NCI-H187 treated with DMSO at 0.1 percent for 48 hours (cell line): Measurements from ENCODE around the gene CGN.

Source experiments
- DNase-seq: peaks from one replicate; lab custom pipeline; 2025; lab: John Stamatoyannopoulos, UW

CGN gene

GRCh38 chr1:151547119-151547899 is 36.1 kb downstream of the CGN start:
- DNase-seq, result no peak

DNA sequence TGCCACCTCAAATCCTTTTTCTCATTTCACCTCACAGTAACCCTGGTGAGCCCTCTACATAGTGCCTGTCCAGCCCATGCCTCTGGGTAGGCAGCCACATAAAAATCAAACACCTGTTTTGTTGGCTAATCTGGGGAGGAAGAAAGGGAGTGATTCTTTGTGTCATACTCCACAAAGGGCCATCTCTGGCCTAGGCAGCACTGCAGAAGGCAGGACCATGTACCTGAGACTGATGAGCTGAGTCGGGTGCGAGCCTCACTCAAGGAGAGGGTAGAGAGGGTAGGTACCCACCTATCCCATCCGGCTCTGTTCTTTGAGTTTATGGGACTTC is 36.7 kb downstream of the CGN start:
- no peak for DNase-seq

- DNase-seq, result no peak
Measured at GRCh38 chr1:151549199-151549598, 38.0 kb downstream of the CGN start.

GRCh38 chr1:151553659-151554058 is 42.5 kb downstream of the CGN start:
- no peak for DNase-seq

DNA sequence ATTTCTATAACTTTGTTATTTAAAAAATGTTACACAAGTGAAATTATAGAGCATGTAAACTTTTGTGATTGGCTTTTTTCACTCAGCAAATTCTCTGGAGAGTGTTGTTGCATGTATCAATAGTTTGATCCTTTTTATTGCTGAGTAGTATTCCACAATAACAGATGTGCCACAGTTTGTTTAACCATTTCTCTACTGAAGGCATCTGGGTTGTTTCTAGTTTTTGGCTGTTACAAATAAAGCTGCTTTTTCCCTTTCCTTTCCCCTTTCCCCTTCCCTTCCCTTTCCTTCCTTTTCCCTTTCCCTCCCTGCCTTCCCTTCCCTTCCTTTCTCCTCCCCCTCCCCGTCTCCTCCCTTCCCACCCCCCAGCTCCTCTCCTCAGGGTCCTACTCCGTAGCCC is 44.9 kb downstream of the CGN start:
- DNase-seq, result no peak

GRCh38 chr1:151562661-151563060 is 51.5 kb downstream of the CGN start:
- no peak for DNase-seq

DNA sequence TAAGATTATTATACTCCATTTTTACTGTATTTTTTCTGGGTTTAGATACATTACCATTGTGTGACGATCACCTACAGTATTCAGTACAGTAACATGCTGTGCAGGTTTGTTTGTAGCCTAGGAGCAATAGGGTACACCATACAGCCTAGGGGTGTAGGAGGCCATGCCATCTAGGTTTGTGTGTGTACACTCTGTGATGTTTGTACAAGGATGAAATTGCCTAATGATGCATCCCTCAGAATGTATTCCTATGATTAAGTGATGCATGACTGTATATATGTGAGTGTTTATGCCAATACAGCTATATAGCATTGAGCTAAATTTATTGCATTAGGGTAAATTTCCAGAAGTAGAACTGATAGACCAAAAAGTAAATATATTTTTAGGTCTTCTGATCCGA is 52.2 kb downstream of the CGN start:
- DNase-seq, result no peak

GRCh38 chr1:151565502-151566189 is 54.5 kb downstream of the CGN start:
- DNase-seq, result no peak

- no peak for DNase-seq
Measured at GRCh38 chr1:151568626-151569088, 57.5 kb downstream of the CGN start.

DNA sequence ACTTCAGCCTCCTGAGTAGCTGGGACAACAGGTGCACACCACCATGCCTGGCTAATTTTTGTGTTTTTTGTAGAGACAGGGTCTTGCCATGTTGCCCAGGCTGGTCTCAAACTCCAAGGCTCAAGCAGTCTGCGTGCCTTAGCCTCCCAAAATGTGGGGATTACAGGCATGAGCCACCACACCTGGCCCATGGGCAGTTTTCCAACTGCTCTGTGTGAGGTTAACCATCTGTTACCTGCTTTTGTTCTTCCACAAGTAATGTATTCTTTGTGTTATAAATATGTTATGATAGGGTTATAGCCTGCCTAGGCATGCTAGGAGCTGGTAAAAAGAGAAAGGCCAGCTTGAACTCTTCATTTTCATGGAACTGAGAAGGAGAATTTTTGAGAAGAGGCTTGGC is 59.6 kb downstream of the CGN start:
- no peak for DNase-seq

GRCh38 chr1:151574575-151575529 is 63.7 kb downstream of the CGN start:
- DNase-seq, result no peak

DNA sequence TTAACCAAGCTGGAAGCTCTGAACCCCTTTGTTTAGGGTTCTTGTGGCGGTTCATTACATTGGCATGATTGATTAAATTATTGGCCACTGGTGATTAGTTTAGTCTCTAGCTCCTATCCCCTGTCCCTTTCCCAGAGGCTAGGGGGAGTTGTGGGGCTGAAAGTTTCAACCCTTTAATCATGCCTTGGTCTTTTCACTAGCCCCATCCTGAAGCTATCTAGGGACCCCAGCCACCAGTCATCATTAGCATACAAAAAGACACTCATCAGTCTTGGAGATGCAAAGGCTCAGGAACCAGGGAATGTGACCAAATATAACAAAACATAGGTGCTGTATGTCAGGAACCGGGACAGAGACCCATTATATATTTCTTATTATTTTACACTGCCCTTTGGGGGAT is 66.0 kb downstream of the CGN start:
- DNase-seq, result no peak

GRCh38 chr1:151578941-151579340 is 67.8 kb downstream of the CGN start:
- DNase-seq, result no peak

DNA sequence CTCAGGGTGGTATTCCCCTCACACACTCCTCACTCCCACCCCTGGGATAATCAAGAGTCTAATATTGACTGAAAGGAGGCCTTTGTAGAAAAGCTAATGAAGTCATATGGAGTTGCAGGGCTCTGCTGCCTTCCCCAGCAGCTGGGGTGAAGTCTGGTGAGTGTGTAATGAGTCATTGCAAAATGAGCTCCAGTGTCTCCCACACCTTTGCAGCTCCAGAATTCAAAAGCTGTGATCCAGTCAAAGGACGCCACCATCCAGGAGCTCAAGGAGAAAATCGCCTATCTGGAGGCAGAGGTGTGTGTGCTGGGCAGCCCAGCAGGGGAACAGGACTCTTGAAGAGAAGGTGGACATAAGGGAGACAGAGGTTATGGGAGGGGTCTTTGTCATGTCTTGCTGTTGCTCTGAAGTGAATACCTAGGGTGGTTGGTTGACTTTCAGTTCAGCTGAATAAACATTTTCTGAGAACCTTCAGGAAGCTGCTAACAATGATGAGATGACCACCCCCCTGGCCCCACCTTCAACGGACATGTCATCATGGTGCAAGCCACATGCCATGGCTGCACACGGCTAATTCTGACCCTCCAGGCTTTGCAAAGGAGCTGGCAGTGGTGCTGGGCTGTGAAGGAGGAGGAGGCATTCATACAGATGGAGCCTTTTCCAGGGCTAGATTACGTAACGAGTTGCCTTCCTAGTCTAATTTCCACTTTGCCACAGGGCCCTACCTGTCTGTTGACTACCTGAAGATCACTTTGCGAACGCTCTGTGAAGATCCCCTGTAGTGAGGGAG is 68.4 kb downstream of the CGN start:
- DNase-seq, result no peak

DNA sequence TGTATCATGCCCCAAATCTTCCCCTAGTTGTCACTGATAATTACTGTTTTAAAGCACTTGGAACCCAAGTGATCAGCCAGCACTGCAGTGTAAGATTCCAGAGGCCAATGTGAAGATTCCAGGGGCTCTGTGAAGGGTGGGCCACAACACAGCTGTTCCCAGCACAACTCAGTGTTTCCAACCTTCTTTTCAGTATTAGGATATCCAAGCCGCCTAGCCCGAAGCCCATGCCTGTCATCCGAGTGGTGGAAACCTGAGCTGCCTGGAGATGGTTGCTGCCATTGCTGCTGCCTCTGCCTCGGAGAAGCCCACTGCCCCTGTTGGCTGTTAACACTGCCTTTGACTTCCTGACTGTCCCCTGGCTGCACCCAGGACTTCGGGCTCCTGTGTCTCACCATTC is 70.3 kb downstream of the CGN start:
- no peak for DNase-seq

- DNase-seq, result no peak
Measured at GRCh38 chr1:151581921-151582320, 70.7 kb downstream of the CGN start.

DNA sequence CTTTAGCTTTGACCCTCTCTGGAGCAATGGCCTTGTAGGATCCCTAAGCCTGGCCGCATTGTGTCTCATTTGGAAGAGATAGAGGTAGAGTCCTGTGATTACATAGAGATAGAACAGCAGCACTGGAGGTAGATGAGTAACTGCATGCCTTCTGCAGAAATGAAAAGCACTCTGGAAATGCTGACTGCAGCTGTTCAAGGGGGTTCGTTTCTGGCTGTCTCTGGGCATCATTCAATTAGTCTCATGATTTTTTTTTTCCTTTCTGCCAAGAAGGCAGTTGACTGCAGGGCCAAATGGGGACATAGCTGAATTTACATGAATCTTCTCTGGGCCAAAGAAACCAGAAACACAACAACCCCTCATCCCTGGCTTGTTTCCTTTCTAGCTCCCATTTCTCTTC is 72.6 kb downstream of the CGN start:
- no peak for DNase-seq

GRCh38 chr1:151584278-151584677 is 73.1 kb downstream of the CGN start:
- DNase-seq, result no peak

- DNase-seq, result no peak
Measured at GRCh38 chr1:151584780-151585179, 73.6 kb downstream of the CGN start.

- no peak for DNase-seq
Measured at GRCh38 chr1:151585622-151586021, 74.4 kb downstream of the CGN start.
